IMR-90 (cell line): Measurements from ENCODE around the gene SKAP1. TPM values are rescaled to one million over a fixed set of nuclear protein-coding genes. Genes with fewer than 3 reads are reported as not detected.

Experiments used
- ATAC-seq: fragments of 200-7000 bp; cut with Tn5 transposase; 2 replicates; pipeline ENCODE4 v1.9.1; 2020; ENCODE audit warnings: low read depth, mild to moderate bottlenecking, moderate library complexity
- BruUV-seq: library from RNA; stranded (reverse); fragments of 400-500 nt; replicated peaks from 2 replicates; lab custom pipeline; 2021; lab: Mats Ljungman, UMichigan
- CTCF ChIA-PET: fragments of 300-600 bp; formaldehyde crosslinking; extraction: SDS; loops from one replicate; lab custom pipeline; 2021; ENCODE audit warnings: antibody characterized with exemption; lab: Yijun Ruan, JAX
- POLR2A ChIA-PET: fragments of 300-600 bp; sonication (Branson Sonifier 250); formaldehyde crosslinking; loops from one replicate; lab custom pipeline; 2022; ENCODE audit warnings: antibody characterized with exemption; ENCODE audit not compliant: unreplicated experiment; lab: Charles Lee
- DNase-seq: peaks from one replicate; pipeline ENCODE4 v3.0.0; 2013
- H2AFZ ChIP-seq: replicated peaks from 2 replicates; pipeline ENCODE3; 2013; ENCODE audit warnings: low read length, mild to moderate bottlenecking; ENCODE audit not compliant: poor library complexity
- H2AK5ac ChIP-seq: 2 replicates; pipeline ENCODE4 v1.6.1; 2013; ENCODE audit warnings: low read depth, low read length, inconsistent platforms
- H2AK9ac ChIP-seq: replicated peaks from 2 replicates; pipeline ENCODE3; 2013; ENCODE audit warnings: mild to moderate bottlenecking, low read depth, low read length, moderate library complexity; ENCODE audit not compliant: poor library complexity
- H2BK120ac ChIP-seq: 2 replicates; pipeline ENCODE4 v1.6.1; 2013; ENCODE audit warnings: low read depth, low read length, inconsistent platforms
- H2BK15ac ChIP-seq: 3 replicates; pipeline ENCODE4 v1.6.1; 2013; ENCODE audit warnings: low read depth, low read length, inconsistent platforms
- H2BK20ac ChIP-seq: 2 replicates; pipeline ENCODE4 v1.6.1; 2013; ENCODE audit warnings: low read depth, mild to moderate bottlenecking, inconsistent platforms, low read length, moderate library complexity
- H2BK5ac ChIP-seq: 2 replicates; pipeline ENCODE4 v1.6.1; 2013; ENCODE audit warnings: mild to moderate bottlenecking, low read depth, low read length, inconsistent platforms; ENCODE audit not compliant: poor library complexity, severe bottlenecking
- H3K14ac ChIP-seq: replicated peaks from 2 replicates; pipeline ENCODE4 v1.6.1; 2013; ENCODE audit warnings: low read depth, low read length, inconsistent platforms
- H3K18ac ChIP-seq: 2 replicates; pipeline ENCODE4 v1.6.1; 2013; ENCODE audit warnings: low read depth, low read length, control low read depth
- H3K23ac ChIP-seq: 2 replicates; pipeline ENCODE4 v1.6.1; 2013; ENCODE audit warnings: low read depth, low read length, inconsistent platforms
- H3K27ac ChIP-seq: 2 replicates; pipeline ENCODE4 v1.5.1; 2013; ENCODE audit warnings: mild to moderate bottlenecking, control low read depth, low read length; ENCODE audit not compliant: insufficient read depth
- H3K27me3 ChIP-seq: 2 replicates; pipeline ENCODE4 v1.6.1; 2013; ENCODE audit warnings: low read length; ENCODE audit not compliant: control insufficient read depth, insufficient read depth
- H3K36me3 ChIP-seq: 2 replicates; pipeline ENCODE4 v1.6.1; 2013; ENCODE audit warnings: low read length, mixed read lengths; ENCODE audit not compliant: control insufficient read depth, insufficient read depth
- H3K4ac ChIP-seq: 2 replicates; pipeline ENCODE4 v1.6.1; 2013; ENCODE audit warnings: low read depth, low read length, inconsistent platforms
- H3K4me1 ChIP-seq: 2 replicates; pipeline ENCODE4 v1.6.1; 2013; ENCODE audit warnings: low read length, mixed read lengths; ENCODE audit not compliant: control insufficient read depth, insufficient read depth
- H3K4me2 ChIP-seq: 2 replicates; pipeline ENCODE4 v1.6.1; 2013; ENCODE audit warnings: low read depth, mild to moderate bottlenecking, control low read depth, low read length, moderate library complexity
- H3K4me3 ChIP-seq: 2 replicates; pipeline ENCODE4 v1.5.1; 2013; ENCODE audit warnings: low read depth, mild to moderate bottlenecking, control low read depth, low read length, moderate library complexity; ENCODE audit not compliant: insufficient read depth
- H3K56ac ChIP-seq: 2 replicates; pipeline ENCODE4 v1.6.1; 2013; ENCODE audit warnings: low read length, inconsistent platforms; ENCODE audit not compliant: insufficient read depth; ENCODE audit errors: extremely low read depth
- H3K79me1 ChIP-seq, 2 experiments: 2 replicates each; pipeline ENCODE4 v1.6.1; 2013; ENCODE audit warnings: low read length in 2 of 2, inconsistent platforms in 1 of 2, low read depth in 1 of 2
- H3K9ac ChIP-seq: 2 replicates; pipeline ENCODE4 v1.6.1; 2013; ENCODE audit warnings: low read depth, low read length, control low read depth
- H3K9me1 ChIP-seq: 2 replicates; pipeline ENCODE4 v1.6.1; 2013; ENCODE audit warnings: low read length, inconsistent platforms; ENCODE audit not compliant: insufficient read depth
- H3K9me3 ChIP-seq: 2 replicates; pipeline ENCODE4 v1.6.1; 2013; ENCODE audit warnings: low read length; ENCODE audit not compliant: control insufficient read depth, insufficient read depth
- H4K20me1 ChIP-seq: 2 replicates; pipeline ENCODE4 v1.6.1; 2013; ENCODE audit warnings: low read length, inconsistent platforms; ENCODE audit not compliant: insufficient read depth
- H4K5ac ChIP-seq: 2 replicates; pipeline ENCODE4 v1.6.1; 2013; ENCODE audit warnings: mild to moderate bottlenecking, low read depth, low read length, control low read depth
- H4K8ac ChIP-seq, 2 experiments: 2 replicates each; pipeline ENCODE4 v1.6.1; 2013; ENCODE audit warnings: low read depth in 2 of 2, low read length in 2 of 2, control low read depth in 1 of 2, inconsistent platforms in 1 of 2
- H4K91ac ChIP-seq: 2 replicates; pipeline ENCODE4 v1.6.1; 2013; ENCODE audit warnings: low read depth, low read length, inconsistent platforms; ENCODE audit not compliant: insufficient read depth
- CHD1 ChIP-seq: IDR thresholded peaks from 2 replicates; pipeline ENCODE4 v1.6.1; 2012; ENCODE audit warnings: low read depth, low read length, improper control_type of control experiment
- FOS ChIP-seq: fragments of 150-350 bp; IDR thresholded peaks from 2 replicates; pipeline ENCODE4 v1.6.1; 2016; ENCODE audit warnings: low read depth, low read length
- MAZ ChIP-seq: IDR thresholded peaks from 2 replicates; pipeline ENCODE4 v1.6.1; 2012; ENCODE audit warnings: low read depth, mild to moderate bottlenecking, low read length, improper control_type of control experiment, moderate library complexity, borderline replicate concordance
- RAD21 ChIP-seq: IDR thresholded peaks from 2 replicates; pipeline ENCODE4 v1.6.1; 2012; ENCODE audit warnings: low read length, improper control_type of control experiment
- WGBS, 2 experiments: methylation state at CpG; one replicate each; pipeline versions ENCODE4 v1.1.5 to v1.1.7; 2013; ENCODE audit warnings: missing lambda C conversion rate in 2 of 2; ENCODE audit not compliant: insufficient read length in 1 of 2; ENCODE audit errors: extremely low coverage in 2 of 2; 5-methylcytosine and 5-hydroxymethylcytosine counted together
- dilution Hi-C: fragments of 300-500 bp; cut with HindIII; formaldehyde crosslinking; loops from one replicate; pipeline ENCODE4 v1.14.3; 2018; ENCODE audit warnings: low sequenced_read_pairs; ENCODE audit not compliant: unreplicated experiment
- in situ Hi-C: fragments of 300-500 bp; cut with MboI; formaldehyde crosslinking; loops from 3 replicates; pipeline ENCODE4 v1.14.3; 2019; ENCODE audit warnings: low sequenced_read_pairs, inconsistent platforms, mixed read lengths
- intact Hi-C: fragments of 100-400 bp; cut with micrococcal nuclease; formaldehyde crosslinking; loops from 2 replicates; pipeline ENCODE4 v1.10.0; 2022
- polyA plus RNA-seq, 3 experiments: library from polyadenylated mRNA; depleted of rRNA; stranded (reverse); fragments of >200 nt; gene quantifications; 2 replicates each; pipeline ENCODE4 v1.2.3, GENCODE V29; 2012; ENCODE audit warnings: low replicate concordance in 1 of 3
- total RNA-seq: library from RNA; depleted of rRNA; stranded (reverse); fragments of >200 nt; gene quantifications from 2 replicates; pipeline ENCODE4 v1.2.3, GENCODE V29; 2012

The SKAP1 gene
- total and polyA plus RNA-seq, 2 of the 4 experiments (the other 2 are of a cell fraction), result not detected

- POLR2A ChIA-PET, result interaction anchor here (0.6 kb wide), 1 partner anchor 71 kb away, joined by 9 read pairs; no protein-coding TSS in a partner anchor
These were observed 281.8 kb downstream of the SKAP1 start for GRCh38 chr17:48148029-48148770.

More at GRCh38 chr17:48148029-48148770, 281.8 kb downstream of the SKAP1 start:
- no TSS peak for BruUV-seq
- no peak overlapping the region for H3K9ac ChIP-seq
- no peak overlapping the region for H2BK120ac ChIP-seq
- H3K79me1 ChIP-seq, result no peaks in the 10 kb centered on the region
- H3K4me3 ChIP-seq, result no peak overlapping the region
- H3K4me1 ChIP-seq, result no peaks in the 10 kb centered on the region
- CTCF ChIA-PET, result interaction anchor here (1.6 kb wide), 1 partner anchor 204 kb away, joined by 3 read pairs; no protein-coding TSS in a partner anchor
- dilution Hi-C loops (no loop called here), in situ Hi-C loops (no loop called here), intact Hi-C loops (no loop called here)
- H3K56ac ChIP-seq, result no peak overlapping the region
- no peak overlapping the region for H2BK20ac ChIP-seq
- no peak overlapping the region for H4K8ac ChIP-seq
- H3K23ac ChIP-seq, result no peak overlapping the region
- H3K9me1 ChIP-seq, result no peaks in the 10 kb centered on the region
- H4K5ac ChIP-seq, result no peak overlapping the region
- H3K9me3 ChIP-seq, result no peaks in the 10 kb centered on the region; the same call in 1 of the 2 replicates
- 0 out of 2 replicates have a peak, but pooled peaks cover 1% of the 10 kb centered on the region for H4K20me1 ChIP-seq
- no peak overlapping the region for H3K18ac ChIP-seq
- H4K91ac ChIP-seq, result no peak overlapping the region
- no peak overlapping the region for H3K4ac ChIP-seq
- H2BK5ac ChIP-seq, result no peak overlapping the region
- no peak overlapping the region for H2AK5ac ChIP-seq
- DNase-seq (no peak), ATAC-seq (no peak)
- H2AK9ac ChIP-seq, result no peak overlapping the region
- no peak overlapping the region for H3K14ac ChIP-seq
- WGBS, 2 experiments, result 81% methylated on average over 6 of the region's 14 CpGs; no CpG with 5 or more reads in 1 of the 2 experiments
- no peak for TF ChIP-seq MAZ
- no peak for TF ChIP-seq CHD1
- no peak for TF ChIP-seq FOS
- no peak for TF ChIP-seq RAD21
- H2BK15ac ChIP-seq, result no peak overlapping the region
- H3K4me2 ChIP-seq, result no peak overlapping the region
- peaks cover 84% of the 10 kb centered on the region for H3K27me3 ChIP-seq
- H3K27ac ChIP-seq, result no peak overlapping the region
- no peak overlapping the region for H2AFZ ChIP-seq
- no peaks in the 10 kb centered on the region for H3K36me3 ChIP-seq
